Activated CD4-positive, alpha-beta T cell treated with anti-CD3 and anti-CD28 coated beads, Interleukin-10, Interleukin-2, amounts not matched to agents 100 ng/mL and 50 ng/mL, durations not matched to agents 16 hours and 8 hours (primary cell): Measurements from ENCODE around the gene AFAP1L2.

ENCODE experiments used
- DNase-seq: peaks from one replicate; pipeline ENCODE4 v3.0.0-alpha.2; 2020

Gene AFAP1L2

GRCh38 chr10:114307731-114308130 lies 96.6 kb downstream of the AFAP1L2 start:
- DNase-seq, result no peak

GRCh38 chr10:114306116-114306973 lies 98.0 kb downstream of the AFAP1L2 start:
- DNase-seq, result no peak

- DNase-seq, result no peak
These were observed 98.8 kb downstream of the AFAP1L2 start for GRCh38 chr10:114305521-114305925.

GRCh38 chr10:114304571-114305421 lies 99.5 kb downstream of the AFAP1L2 start:
- DNase-seq, result peak; percentile 62

- DNase-seq, result peak; percentile 82
These were observed 100.2 kb downstream of the AFAP1L2 start for GRCh38 chr10:114304017-114304570.

GRCh38 chr10:114303556-114303955 lies 100.7 kb downstream of the AFAP1L2 start:
- DNase-seq, result no peak

GRCh38 chr10:114301951-114302710 lies 102.2 kb downstream of the AFAP1L2 start:
- no peak for DNase-seq

- no peak for DNase-seq
These were observed 103.1 kb downstream of the AFAP1L2 start for GRCh38 chr10:114301177-114301576.

- no peak for DNase-seq
These were observed 104.2 kb downstream of the AFAP1L2 start for GRCh38 chr10:114300036-114300645.

GRCh38 chr10:114297136-114297705 lies 107.1 kb downstream of the AFAP1L2 start:
- DNase-seq, result no peak

GRCh38 chr10:114295393-114295792 lies 108.9 kb downstream of the AFAP1L2 start:
- no peak for DNase-seq

- DNase-seq, result no peak
These were observed 109.8 kb downstream of the AFAP1L2 start for GRCh38 chr10:114294549-114294948.

- DNase-seq, result no peak
These were observed 111.2 kb downstream of the AFAP1L2 start for GRCh38 chr10:114293075-114293474.

GRCh38 chr10:114291516-114291915 lies 112.8 kb downstream of the AFAP1L2 start:
- no peak for DNase-seq

GRCh38 chr10:114291076-114291475 lies 113.2 kb downstream of the AFAP1L2 start:
- no peak for DNase-seq

GRCh38 chr10:114290038-114290437 lies 114.3 kb downstream of the AFAP1L2 start:
- DNase-seq, result no peak

- DNase-seq, result no peak
These were observed 115.2 kb downstream of the AFAP1L2 start for GRCh38 chr10:114289096-114289436.

GRCh38 chr10:114288424-114289095 lies 115.7 kb downstream of the AFAP1L2 start:
- DNase-seq, result no peak

GRCh38 chr10:114286921-114287320 lies 117.4 kb downstream of the AFAP1L2 start:
- no peak for DNase-seq

- DNase-seq, result no peak
These were observed 118.3 kb downstream of the AFAP1L2 start for GRCh38 chr10:114285961-114286441.

GRCh38 chr10:114284346-114285071 lies 119.8 kb downstream of the AFAP1L2 start:
- DNase-seq, result no peak
